ENCODE results near the gene COL25A1. TPM values are rescaled to one million over a fixed set of nuclear protein-coding genes. Genes with fewer than 3 reads are reported as not detected.
"Not testable (repeated sequence)": the region's sequence is repeated elsewhere in the genome, so short reads cannot be mapped to it uniquely, and the experiment has no call there.

The COL25A1 gene
- total RNA-seq, 1 experiment from 2014 or later = not detected

DNA sequence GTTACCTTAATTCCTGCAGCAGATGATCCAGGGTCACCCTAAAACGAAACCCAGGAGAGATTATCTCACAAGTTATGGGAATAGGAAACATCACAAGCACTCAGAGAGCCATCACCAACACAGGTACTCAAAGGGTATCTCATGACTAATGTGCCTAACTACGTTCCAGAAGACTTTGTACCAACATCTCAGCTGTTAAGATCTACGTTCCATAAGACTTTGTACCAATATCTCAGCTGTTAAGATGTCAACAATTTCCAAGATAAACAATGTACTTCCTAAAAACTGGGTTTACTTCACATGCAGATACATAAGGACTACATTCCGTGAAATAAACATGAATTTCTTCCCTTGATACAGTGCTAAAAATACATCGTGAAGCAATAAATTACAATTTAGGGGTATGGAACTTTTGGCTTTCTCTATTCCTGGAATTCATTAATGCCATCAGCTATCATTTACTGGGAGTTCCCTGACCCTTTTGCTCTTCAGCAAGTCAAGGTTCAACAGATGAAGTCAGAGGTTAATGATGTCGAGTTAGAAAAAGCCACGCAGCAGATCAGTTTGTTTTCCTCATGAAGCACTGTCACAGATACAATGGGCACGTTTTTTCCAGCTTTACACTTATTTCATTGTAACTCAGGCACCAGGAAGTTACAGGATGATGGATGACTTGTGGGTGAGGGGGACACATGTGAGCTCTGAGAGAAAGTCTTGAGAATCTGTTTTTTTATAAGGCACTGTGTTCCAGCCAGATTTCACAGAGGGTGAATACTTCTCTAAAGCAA lies 412.6 kb downstream of the COL25A1 start:
- in situ Hi-C loops (cut with HindIII; ENCODE audit: low pct_unique_long_range_greater_than_20kb, low sequenced_read_pairs) = no loop called here

DNA sequence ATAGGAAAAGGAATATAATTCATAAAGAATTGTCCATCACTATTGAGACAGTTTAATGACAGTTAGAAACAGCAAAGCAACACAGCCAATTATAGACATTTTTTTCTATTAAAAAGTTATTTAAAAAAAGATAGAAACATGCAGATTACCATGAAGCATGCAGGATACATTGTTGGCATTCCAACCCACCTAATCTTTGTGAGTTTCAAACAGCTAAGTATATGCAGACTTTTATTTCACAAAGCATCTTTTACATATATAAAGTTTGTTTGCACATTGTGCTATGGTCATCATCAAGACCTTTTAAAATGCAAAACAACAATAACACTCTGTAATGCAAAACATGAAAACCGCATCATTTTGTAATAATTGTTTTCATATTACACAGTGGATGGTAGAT lies 413.7 kb downstream of the COL25A1 start:
- in situ Hi-C loops (cut with HindIII; ENCODE audit: low pct_unique_long_range_greater_than_20kb, low sequenced_read_pairs) = no loop called here
- no peak for DNase-seq (ENCODE audit: low read depth)

More for the DNA sequence above, 412.6 kb downstream of the COL25A1 start:
- no peak for DNase-seq (ENCODE audit: low read depth)

DNA sequence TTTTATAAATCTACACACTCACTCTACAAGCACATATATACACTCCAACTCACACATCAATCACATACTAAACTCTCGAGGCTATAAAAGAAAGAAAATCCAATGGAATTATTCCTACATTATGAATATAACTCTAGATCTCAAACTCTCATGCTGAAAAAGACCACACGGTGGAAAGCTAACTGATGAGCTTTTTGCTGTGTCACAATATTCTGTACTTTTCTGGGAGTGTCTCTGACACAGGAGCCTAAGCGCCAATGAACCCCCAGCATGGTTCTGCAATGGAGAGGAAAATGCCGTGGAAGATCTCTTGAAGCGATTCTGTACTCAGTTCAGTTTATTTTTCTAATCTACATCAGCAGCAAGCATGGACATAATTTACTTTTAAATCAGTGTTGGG lies 415.4 kb downstream of the COL25A1 start:
- in situ Hi-C loops (cut with HindIII; ENCODE audit: low pct_unique_long_range_greater_than_20kb, low sequenced_read_pairs) = no loop called here
- DNase-seq (ENCODE audit: low read depth) = no peak

DNA sequence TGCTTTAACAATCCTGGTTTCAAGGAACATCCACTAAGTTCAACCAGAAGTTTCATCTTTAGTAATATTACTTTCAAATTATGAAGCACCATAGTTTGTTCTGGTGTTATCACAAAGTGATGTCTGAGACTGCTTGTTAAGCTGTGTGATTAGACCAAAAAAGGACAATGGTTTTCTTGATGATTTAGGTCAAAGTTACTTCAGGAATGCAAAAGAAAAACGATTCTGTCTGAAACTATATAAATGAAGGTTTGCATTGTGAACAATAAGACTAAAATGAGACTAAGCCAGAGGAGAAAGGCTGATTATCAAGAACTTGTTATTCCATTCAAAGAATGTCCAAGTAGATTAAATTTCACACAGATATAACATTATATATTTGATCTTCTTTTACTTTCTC lies 417.2 kb downstream of the COL25A1 start:
- DNase-seq (ENCODE audit: low read depth) = no peak
- in situ Hi-C loops (cut with HindIII; ENCODE audit: low pct_unique_long_range_greater_than_20kb, low sequenced_read_pairs) = no loop called here

DNA sequence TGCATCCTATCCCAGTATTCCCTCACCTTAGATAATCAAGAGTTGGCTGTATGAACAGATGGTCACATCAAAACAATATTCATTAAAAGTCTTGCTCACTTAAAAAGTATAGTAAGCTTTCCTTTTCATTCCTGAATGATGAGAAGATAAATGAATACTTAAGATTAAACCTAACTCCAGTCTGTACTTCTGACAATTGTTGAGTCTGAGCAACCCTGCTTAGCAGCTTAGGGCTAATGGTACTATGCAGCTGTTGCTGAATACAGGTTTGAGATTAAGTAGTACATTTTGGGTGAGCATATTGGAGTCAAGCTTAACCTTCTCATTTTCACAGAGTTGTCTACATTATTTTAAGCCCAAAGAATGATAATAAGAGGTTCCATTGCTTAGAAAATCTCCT lies 417.9 kb downstream of the COL25A1 start:
- no peak for DNase-seq (ENCODE audit: low read depth)
- in situ Hi-C loops (cut with HindIII; ENCODE audit: low pct_unique_long_range_greater_than_20kb, low sequenced_read_pairs) = no loop called here

DNA sequence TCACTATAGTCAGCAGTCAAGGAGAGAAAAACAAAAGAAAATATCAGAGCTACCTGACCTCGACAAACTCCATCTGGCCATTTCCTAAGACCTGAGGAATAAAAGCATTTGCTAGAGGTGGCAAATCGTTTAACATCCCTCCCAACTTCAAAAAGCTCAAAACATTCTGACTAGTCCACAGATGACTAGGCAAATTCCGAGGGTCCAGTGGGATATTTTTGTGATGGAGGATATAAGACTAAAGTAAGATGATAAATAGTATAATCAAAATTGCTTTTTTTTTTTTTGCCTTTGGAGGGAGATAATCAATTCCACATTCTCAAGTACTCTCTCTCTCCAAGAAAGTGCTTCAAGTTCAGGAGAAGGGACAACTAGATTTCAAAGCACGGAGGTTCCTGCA lies 420.5 kb downstream of the COL25A1 start:
- no peak for DNase-seq (ENCODE audit: low read depth)
- in situ Hi-C loops (cut with HindIII; ENCODE audit: low pct_unique_long_range_greater_than_20kb, low sequenced_read_pairs) = no loop called here

DNA sequence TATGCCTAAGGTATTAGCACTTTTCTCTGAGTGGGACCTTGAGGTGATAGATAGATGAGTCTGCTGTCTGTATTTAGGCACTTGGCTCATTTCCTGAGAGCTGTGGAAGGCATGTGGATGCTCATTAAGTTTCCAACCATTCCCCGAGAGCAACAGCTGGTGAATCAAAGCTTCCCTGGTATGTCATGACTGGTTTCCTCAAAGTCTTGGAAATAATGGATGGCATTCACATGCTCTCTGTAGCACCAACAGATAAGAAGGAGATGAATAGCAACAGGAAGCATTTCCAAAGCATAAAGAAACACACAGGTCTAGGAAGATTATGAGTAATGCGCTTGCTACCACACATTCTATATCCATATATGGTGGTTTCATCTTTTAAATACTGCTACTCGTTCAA lies 421.3 kb downstream of the COL25A1 start:
- in situ Hi-C loops (cut with HindIII; ENCODE audit: low pct_unique_long_range_greater_than_20kb, low sequenced_read_pairs) = no loop called here
- no peak for DNase-seq (ENCODE audit: low read depth)

DNA sequence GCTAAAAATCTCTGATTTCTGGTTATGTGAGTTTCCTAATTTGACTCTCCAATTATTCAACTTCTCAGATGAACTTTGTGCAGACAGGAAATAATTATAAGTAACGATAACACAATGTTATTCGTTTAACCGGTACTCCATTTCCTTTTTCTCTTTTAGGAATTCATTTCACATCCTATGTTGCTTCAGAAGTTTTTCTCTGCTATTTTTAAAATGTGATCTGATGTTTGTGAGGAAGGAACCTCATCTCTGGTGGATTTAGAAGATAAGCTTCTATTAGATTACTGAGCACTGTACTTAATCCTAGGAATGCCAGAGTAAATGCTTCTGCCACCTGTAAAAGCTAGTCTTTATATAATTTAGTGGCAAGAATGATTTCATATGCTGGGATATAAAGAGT lies 423.7 kb downstream of the COL25A1 start:
- in situ Hi-C loops (cut with HindIII; ENCODE audit: low pct_unique_long_range_greater_than_20kb, low sequenced_read_pairs) = no loop called here
- DNase-seq (ENCODE audit: low read depth) = no peak

DNA sequence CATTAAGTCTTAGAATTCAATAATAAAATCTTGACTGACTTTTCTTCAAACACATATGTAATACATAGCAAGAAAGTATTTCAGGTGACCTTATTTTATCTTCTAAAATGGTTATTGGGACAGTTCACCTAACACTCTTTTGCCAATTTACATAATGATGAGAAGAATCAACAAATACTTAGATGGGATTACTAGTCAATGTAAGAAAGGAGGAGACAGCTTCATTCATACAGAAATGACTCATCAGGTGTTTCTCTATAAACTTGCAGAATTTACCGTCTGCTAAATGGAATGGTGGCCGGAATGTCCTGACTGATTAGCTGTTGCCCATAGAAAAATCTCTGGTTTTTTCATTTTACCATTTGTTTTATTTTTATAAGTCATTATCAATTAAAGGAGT lies 424.6 kb downstream of the COL25A1 start:
- in situ Hi-C loops (cut with HindIII; ENCODE audit: low pct_unique_long_range_greater_than_20kb, low sequenced_read_pairs) = no loop called here
- no peak for DNase-seq (ENCODE audit: low read depth)

DNA sequence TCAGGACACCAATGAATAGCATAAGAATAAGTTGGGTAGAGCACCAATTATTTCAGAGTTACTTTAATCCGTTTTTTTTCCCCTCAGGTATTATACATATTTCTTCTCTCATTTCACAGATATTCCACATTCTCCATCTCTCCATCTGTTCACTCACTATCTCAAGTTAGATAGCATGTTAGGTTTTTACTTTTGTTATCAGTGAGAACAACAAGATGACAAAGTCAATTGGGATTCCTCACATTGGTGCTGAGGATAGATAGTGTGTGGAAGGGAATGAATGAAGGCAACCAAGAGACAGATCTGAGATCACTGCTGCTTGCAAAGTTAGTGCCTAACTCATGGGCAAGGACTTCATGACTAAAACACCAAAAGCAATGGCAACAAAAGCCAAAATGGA lies 427.7 kb downstream of the COL25A1 start:
- in situ Hi-C loops (cut with HindIII; ENCODE audit: low pct_unique_long_range_greater_than_20kb, low sequenced_read_pairs) = no loop called here

DNA sequence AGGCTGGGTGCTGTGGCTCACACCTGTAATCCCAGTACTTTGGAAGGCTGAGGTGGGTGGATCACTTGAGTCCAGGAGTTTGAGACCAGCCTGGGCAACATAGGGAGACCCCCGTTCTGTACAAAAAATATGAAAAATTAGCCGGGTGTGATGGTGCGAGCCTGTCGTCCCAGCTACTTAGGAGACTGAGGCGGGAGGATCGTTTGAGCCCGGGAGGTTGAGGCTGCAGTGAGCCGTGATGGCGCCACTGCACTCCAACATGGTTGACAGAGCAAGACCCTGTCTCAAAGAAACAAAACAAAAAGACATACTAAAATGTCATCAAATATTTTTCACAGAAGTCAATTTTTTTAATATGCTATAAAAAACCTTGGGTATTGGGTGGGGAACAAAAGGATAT lies 432.5 kb downstream of the COL25A1 start:
- in situ Hi-C loops (cut with HindIII; ENCODE audit: low pct_unique_long_range_greater_than_20kb, low sequenced_read_pairs); DNase-seq (ENCODE audit: low read depth): not testable (repeated sequence)

More for the DNA sequence above, 427.7 kb downstream of the COL25A1 start:
- no peak for DNase-seq (ENCODE audit: low read depth)

DNA sequence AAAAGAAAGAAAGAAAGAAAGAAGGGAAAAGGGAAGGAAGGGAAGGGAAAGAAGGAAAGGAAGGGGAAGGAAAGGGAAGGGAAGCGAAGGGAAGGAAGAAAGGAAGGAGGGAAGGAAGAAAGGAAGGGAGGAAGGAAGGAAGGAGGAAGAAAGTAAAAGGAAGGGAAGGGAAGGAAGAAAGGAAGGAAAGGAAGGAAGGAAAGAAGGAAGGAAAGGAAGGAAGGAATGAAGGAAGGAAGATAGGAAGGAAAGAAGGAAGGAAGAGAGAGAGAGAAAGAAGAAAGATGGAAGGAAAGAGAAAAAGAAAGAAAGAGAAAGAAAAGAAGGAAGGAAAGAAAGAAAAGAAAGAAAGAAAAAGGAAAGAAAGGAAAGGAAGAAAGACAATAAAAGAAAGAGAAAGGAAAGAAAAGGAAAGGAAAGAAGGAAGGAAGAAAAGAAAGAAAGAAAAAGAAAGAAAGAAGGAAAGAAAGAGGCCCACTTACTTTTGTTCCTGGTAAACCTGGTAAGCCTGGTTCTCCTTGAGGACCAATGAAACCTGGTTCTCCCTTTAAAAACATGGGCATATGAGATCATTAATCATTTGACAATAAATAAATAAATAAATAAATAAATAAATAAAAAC lies 433.7 kb downstream of the COL25A1 start:
- DNase-seq (ENCODE audit: low read depth) = no peak
- in situ Hi-C loops (cut with HindIII; ENCODE audit: low pct_unique_long_range_greater_than_20kb, low sequenced_read_pairs) = no loop called here

DNA sequence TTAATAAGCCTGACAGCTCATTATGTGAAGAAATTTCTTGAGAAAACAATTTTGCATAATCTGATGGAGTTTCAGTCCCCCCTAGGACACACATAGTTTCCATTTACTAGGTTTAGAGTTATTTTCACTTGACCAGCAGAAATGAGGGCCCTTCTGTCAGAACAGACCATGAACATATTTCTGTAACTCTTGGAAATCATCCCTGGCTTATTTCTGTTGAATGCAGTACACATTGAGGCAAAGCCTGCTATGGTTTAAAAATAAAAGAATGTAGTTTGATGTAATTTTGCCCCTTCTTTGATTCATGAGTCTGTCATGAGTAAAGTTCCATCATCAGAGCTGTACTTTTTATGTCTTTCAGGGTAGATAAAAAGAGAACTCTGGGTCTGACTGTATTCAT lies 435.0 kb downstream of the COL25A1 start:
- DNase-seq (ENCODE audit: low read depth) = no peak
- in situ Hi-C loops (cut with HindIII; ENCODE audit: low pct_unique_long_range_greater_than_20kb, low sequenced_read_pairs) = no loop called here

DNA sequence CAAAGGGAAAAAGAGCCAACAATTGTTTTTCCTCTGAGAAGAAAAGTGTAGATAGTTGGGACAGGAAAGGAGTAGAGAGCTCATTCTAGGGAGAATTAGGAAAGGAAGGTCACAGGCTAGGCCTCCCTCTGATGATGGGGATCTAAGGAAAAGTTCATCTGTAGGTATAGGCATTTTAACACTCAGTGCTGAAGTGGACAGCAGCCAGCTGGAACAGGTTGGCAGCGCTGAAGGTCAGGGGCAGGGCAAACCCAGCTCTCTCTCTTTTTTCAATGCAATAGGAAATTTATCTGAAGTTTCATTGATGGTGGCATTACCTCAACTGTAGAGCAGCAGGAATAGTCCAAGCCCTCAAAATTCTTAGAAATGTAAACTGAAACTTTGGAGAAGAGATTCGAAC lies 441.1 kb downstream of the COL25A1 start:
- DNase-seq (ENCODE audit: low read depth) = no peak
- in situ Hi-C loops (cut with HindIII; ENCODE audit: low pct_unique_long_range_greater_than_20kb, low sequenced_read_pairs) = no loop called here

DNA sequence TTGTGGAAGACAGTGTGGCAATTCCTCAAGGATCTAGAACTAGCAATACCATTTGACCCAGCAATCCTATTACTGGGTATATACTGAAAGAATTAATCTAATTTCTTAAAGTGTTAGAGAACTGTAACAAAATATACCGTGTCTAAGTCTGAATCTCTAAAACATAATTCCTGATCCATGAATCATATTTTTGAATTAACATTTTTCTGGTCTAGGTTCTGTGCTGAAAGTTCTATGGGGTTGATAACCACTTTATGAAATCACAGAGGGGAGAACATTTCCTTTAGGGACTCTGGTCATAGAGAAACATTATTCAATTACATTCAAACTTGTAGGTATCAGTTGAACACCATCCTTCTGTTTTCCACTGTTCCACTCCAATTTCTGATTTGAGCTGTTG lies 447.7 kb downstream of the COL25A1 start:
- DNase-seq (ENCODE audit: low read depth) = no peak
- in situ Hi-C loops (cut with HindIII; ENCODE audit: low pct_unique_long_range_greater_than_20kb, low sequenced_read_pairs) = no loop called here

DNA sequence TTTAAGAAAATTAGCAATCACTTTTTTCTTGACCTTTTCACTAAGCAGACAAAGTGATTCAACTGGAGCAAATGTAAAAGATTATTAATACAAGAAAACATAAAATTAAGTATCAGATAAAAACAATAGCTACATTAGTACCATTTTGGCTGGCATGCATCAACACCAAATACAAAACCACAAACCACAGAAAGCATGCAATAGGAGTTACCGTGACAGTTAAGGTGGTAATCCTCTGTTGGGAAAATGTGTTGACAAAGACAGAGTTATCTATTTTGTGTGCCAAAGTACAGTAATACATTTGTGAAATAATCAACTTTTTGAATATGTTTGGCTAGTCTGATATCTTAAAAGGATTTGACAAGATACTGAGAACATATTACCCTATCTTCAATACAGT lies 449.8 kb downstream of the COL25A1 start:
- DNase-seq (ENCODE audit: low read depth) = no peak
- in situ Hi-C loops (cut with HindIII; ENCODE audit: low pct_unique_long_range_greater_than_20kb, low sequenced_read_pairs) = no loop called here

DNA sequence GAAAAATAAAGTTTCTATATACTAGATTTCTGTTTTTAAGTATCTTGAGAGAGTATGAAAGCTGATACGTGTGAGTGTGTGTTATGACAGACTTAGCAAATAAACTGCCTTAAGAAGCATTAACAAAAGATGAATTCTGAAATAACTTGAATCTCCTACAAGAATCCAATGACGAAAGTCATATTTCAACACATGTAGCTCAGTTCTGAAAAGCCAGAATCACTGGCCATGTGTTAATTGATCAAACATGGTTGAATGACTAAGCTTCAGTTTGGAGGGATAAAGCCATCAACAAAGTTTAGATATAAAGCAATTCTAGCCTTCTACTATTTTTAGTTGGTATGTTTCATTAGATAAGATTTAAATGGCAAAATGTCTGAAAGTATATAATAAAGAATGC lies 451.1 kb downstream of the COL25A1 start:
- in situ Hi-C loops (cut with HindIII; ENCODE audit: low pct_unique_long_range_greater_than_20kb, low sequenced_read_pairs) = no loop called here

DNA sequence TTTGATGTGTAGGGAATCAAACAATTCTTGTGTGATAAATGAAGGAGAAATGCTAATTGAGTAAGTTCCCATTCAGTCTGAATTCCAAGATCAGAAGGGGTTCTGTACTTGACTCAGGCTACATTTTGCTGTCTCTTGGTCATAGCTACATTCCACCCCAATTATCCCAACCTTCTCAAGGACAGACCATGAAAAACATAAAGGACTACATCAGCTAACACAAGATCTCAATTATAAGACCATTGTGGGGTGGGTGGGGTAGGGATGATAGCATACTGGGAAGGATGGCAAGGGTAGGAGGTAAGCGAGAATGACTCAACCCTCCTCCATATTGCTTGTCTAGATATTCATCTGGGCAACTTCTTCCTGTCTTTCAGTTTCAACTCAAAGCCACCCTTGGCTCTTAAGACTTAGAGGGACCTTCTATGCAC lies 452.2 kb downstream of the COL25A1 start:
- in situ Hi-C loops (cut with HindIII; ENCODE audit: low pct_unique_long_range_greater_than_20kb, low sequenced_read_pairs) = no loop called here
- DNase-seq (ENCODE audit: low read depth) = no peak

More for the DNA sequence above, 451.1 kb downstream of the COL25A1 start:
- DNase-seq (ENCODE audit: low read depth) = no peak

DNA sequence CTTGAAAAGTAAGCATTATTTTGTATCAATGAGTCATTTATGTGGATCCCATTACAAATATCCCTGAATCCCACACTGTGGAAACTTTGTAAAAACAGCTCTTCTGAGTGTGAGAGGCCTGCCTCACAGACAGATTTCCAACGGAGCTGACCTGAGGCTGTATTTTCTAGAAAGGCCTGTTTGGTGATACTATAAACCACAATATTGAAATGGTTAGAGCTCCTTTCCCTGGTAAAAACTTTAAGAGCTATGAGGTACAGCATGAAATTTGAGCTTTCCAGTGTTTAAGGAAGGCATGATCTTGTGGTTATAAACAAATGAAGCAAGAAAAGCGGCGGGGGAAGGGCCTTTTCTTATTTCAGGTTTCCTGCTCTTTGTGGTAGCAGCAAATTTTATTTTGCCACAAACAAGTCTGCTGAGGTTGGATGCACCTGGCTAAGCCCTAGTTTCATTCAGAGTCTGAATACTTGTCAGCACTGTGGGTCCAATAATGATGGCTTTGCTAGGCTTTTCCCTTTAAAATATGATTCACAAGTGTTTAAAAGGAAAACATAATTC lies 452.8 kb downstream of the COL25A1 start:
- DNase-seq (ENCODE audit: low read depth) = no peak
- in situ Hi-C loops (cut with HindIII; ENCODE audit: low pct_unique_long_range_greater_than_20kb, low sequenced_read_pairs) = no loop called here

DNA sequence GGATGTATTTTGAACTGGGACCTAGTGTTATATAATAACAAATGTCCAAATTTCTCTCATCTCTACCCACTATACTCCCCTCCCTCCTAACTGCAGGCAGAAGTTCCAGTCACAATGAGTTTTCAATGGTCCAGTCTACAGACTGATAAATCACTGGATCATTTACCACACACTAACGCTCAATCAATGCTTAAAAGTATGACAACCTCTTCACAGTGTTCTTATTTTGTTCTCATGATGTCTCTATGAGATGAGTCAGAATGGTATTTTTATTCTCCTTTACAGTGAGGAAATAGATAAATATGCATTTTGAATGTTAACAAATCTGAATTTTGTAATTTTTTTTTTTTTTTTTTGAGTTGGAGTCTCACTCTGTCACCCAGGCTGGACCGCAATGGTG lies 455.9 kb downstream of the COL25A1 start:
- no peak for DNase-seq (ENCODE audit: low read depth)
- in situ Hi-C loops (cut with HindIII; ENCODE audit: low pct_unique_long_range_greater_than_20kb, low sequenced_read_pairs) = no loop called here

Measured in Caki2 (cell line).